ENCODE data around the gene SGTA. TPM values are rescaled to one million over a fixed set of nuclear protein-coding genes. Genes with fewer than 3 reads are reported as not detected.

The SGTA gene
- total RNA-seq, 1 experiment from 2014 or later, result 85.7 TPM

DNA sequence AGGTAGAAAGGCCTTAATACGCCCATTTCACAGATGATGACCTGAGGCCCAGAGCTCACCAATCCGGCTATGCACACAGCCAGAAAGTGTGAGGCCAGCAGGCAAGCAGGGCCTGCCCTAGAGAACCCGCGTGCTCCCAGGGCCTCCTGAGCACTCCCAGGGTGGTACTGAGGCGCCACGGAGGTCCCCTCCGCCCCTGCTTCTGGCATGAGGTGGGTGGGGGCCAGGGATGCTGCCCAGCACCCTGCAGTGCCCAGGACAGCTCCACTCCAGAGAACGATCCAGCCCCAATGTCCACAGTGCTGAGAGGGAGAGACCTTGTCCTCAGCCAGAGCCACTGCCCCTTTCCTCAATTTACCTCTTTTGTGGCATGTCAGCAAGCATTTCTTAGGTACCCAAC lies 13.9 kb downstream of the SGTA start:
- ChIA-PET CTCF (no interaction called here), POLR2A (no interaction called here)
- in situ Hi-C loops (cut with HindIII; ENCODE audit: low pct_unique_long_range_greater_than_20kb, low sequenced_read_pairs), result no loop called here
- DNase-seq (ENCODE audit: low read depth, low spot score) (no peak), ATAC-seq (no peak)
- Histone ChIP-seq H3K9me3 (ENCODE audit: control insufficient read depth, insufficient read depth, low read depth, low read length) (no peaks in the 10 kb centered on the region), H3K4me1 (ENCODE audit: control insufficient read depth, insufficient read depth, low read length) (no peaks in the 10 kb centered on the region), H3K36me3 (ENCODE audit: control insufficient read depth, insufficient read depth, low read length) (no peaks in the 10 kb centered on the region; the same call in 1 of the 2 replicates), H3K4me3 (ENCODE audit: low read depth in 2 of 2, low read length in 2 of 2) (no peak overlapping the region), H3K27ac (ENCODE audit: low read length) (no peak overlapping the region), H3K27me3 (ENCODE audit: control insufficient read depth, insufficient read depth, low read length) (no peaks in the 10 kb centered on the region)
- intact Hi-C loops (cut with micrococcal nuclease; ENCODE audit: unreplicated experiment), result no loop called here
- TF ChIP-seq, protein P1, sequence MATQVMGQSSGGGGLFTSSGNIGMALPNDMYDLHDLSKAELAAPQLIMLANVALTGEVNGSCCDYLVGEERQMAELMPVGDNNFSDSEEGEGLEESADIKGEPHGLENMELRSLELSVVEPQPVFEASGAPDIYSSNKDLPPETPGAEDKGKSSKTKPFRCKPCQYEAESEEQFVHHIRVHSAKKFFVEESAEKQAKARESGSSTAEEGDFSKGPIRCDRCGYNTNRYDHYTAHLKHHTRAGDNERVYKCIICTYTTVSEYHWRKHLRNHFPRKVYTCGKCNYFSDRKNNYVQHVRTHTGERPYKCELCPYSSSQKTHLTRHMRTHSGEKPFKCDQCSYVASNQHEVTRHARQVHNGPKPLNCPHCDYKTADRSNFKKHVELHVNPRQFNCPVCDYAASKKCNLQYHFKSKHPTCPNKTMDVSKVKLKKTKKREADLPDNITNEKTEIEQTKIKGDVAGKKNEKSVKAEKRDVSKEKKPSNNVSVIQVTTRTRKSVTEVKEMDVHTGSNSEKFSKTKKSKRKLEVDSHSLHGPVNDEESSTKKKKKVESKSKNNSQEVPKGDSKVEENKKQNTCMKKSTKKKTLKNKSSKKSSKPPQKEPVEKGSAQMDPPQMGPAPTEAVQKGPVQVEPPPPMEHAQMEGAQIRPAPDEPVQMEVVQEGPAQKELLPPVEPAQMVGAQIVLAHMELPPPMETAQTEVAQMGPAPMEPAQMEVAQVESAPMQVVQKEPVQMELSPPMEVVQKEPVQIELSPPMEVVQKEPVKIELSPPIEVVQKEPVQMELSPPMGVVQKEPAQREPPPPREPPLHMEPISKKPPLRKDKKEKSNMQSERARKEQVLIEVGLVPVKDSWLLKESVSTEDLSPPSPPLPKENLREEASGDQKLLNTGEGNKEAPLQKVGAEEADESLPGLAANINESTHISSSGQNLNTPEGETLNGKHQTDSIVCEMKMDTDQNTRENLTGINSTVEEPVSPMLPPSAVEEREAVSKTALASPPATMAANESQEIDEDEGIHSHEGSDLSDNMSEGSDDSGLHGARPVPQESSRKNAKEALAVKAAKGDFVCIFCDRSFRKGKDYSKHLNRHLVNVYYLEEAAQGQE (IDR thresholded peaks at IDR 0.05; ENCODE audit: insufficient read depth in 1 of 2, low read depth in 2 of 2, low read length in 1 of 2), result no peak
- TF ChIP-seq POLR2AphosphoS5 (IDR thresholded peaks at IDR 0.05; ENCODE audit: low read depth, low read length) (no peak), TCF7L2 (IDR thresholded peaks at IDR 0.05; ENCODE audit: low read depth, low read length) (no peak), SIN3A (IDR thresholded peaks at IDR 0.05; ENCODE audit: borderline replicate concordance, insufficient read depth, low read depth, low read length) (no peak)
- TF ChIP-seq, protein P2, sequence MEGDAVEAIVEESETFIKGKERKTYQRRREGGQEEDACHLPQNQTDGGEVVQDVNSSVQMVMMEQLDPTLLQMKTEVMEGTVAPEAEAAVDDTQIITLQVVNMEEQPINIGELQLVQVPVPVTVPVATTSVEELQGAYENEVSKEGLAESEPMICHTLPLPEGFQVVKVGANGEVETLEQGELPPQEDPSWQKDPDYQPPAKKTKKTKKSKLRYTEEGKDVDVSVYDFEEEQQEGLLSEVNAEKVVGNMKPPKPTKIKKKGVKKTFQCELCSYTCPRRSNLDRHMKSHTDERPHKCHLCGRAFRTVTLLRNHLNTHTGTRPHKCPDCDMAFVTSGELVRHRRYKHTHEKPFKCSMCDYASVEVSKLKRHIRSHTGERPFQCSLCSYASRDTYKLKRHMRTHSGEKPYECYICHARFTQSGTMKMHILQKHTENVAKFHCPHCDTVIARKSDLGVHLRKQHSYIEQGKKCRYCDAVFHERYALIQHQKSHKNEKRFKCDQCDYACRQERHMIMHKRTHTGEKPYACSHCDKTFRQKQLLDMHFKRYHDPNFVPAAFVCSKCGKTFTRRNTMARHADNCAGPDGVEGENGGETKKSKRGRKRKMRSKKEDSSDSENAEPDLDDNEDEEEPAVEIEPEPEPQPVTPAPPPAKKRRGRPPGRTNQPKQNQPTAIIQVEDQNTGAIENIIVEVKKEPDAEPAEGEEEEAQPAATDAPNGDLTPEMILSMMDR (IDR thresholded peaks at IDR 0.05), result no peak
- BruUV-seq (replicated peaks), result no TSS peak

DNA sequence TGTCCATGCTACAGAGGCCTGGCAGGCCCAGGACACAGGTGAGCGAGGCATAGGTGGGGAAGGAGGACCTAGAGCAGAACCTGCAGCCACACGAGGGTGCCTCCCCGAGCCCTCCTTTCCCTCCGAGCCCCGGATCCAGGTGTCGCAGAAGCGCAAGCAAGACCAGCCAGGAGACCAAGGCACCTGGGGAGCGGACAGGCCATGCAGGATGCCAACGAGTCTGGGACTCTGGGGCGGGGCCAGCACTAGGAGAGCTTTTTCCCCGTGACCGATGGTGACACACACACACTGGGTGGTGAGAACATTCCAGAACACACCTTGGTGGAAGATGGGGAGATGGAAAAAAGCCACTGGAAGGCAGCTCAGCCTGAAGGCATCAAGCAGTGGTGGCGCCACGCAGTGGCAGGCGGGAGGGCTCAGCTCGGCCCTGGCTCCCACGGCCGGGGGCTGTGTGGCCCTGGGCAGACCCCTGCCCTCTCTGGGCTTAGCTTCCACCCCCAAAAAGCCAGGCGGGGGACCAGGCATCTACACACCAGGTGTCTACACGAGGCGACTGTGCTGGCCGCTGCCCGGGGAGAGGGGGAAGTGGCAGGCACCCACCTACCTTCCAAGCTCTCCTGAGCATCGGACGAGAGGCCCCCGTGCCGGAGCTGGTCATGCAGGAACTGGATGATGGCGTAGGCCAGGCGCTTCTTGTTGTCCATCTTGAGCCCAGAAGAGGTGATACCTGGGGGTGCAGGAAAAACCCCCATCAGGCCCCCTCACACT lies 14.5 kb downstream of the SGTA start:
- Histone ChIP-seq H3K27ac (ENCODE audit: low read length) (no peak overlapping the region), H3K36me3 (ENCODE audit: control insufficient read depth, insufficient read depth, low read length) (no peaks in the 10 kb centered on the region; the same call in 1 of the 2 replicates), H3K4me1 (ENCODE audit: control insufficient read depth, insufficient read depth, low read length) (no peaks in the 10 kb centered on the region), H3K27me3 (ENCODE audit: control insufficient read depth, insufficient read depth, low read length) (no peaks in the 10 kb centered on the region), H3K4me3 (ENCODE audit: low read depth in 2 of 2, low read length in 2 of 2) (no peak overlapping the region), H3K9me3 (ENCODE audit: control insufficient read depth, insufficient read depth, low read depth, low read length) (no peaks in the 10 kb centered on the region)
- POLR2A ChIA-PET, result interaction anchor here (0.5 kb wide), 1 partner anchor 56 kb away, joined by 3 read pairs; no protein-coding TSS in a partner anchor
- CTCF ChIA-PET, result no interaction called here
- BruUV-seq (replicated peaks), result no TSS peak
- in situ Hi-C loops (cut with HindIII; ENCODE audit: low pct_unique_long_range_greater_than_20kb, low sequenced_read_pairs) (no loop called here), intact Hi-C loops (cut with micrococcal nuclease; ENCODE audit: unreplicated experiment) (no loop called here)
- TF ChIP-seq, protein P2 (IDR thresholded peaks at IDR 0.05), result no peak
- TF ChIP-seq POLR2AphosphoS5 (IDR thresholded peaks at IDR 0.05; ENCODE audit: low read depth, low read length) (no peak), TCF7L2 (IDR thresholded peaks at IDR 0.05; ENCODE audit: low read depth, low read length) (no peak), SIN3A (IDR thresholded peaks at IDR 0.05; ENCODE audit: borderline replicate concordance, insufficient read depth, low read depth, low read length) (no peak)
- TF ChIP-seq, protein P1 (IDR thresholded peaks at IDR 0.05; ENCODE audit: insufficient read depth in 1 of 2, low read depth in 2 of 2, low read length in 1 of 2), result no peak
- no peak for DNase-seq (ENCODE audit: low read depth, low spot score)
- ATAC-seq, result no peak
